Activated CD4-positive, alpha-beta T cell treated with anti-CD3 and anti-CD28 coated beads, Interleukin-2, amount 50 U/mL, for 24 hours (primary cell): ENCODE results near the gene CDC42BPG.

Experiments
- DNase-seq, 2 donors: peaks; one replicate each; pipeline ENCODE4 v3.0.0-alpha.2; 2020; ENCODE audit warnings: low read depth in 1 of 2, low spot score in 1 of 2

Gene CDC42BPG

GRCh38 chr11:64844330-64845128, at the start of gene CDC42BPG:
Gene CDC42BPG (minus strand): TSS chr11:64844653. CDS start chr11:64844569, 84 bp downstream.
- no peak for DNase-seq

GRCh38 chr11:64893194-64894069, 49.0 kb upstream of the CDC42BPG start:
- no peak for DNase-seq

GRCh38 chr11:64892838-64893193, 48.4 kb upstream of the CDC42BPG start:
- no peak for DNase-seq

DNA sequence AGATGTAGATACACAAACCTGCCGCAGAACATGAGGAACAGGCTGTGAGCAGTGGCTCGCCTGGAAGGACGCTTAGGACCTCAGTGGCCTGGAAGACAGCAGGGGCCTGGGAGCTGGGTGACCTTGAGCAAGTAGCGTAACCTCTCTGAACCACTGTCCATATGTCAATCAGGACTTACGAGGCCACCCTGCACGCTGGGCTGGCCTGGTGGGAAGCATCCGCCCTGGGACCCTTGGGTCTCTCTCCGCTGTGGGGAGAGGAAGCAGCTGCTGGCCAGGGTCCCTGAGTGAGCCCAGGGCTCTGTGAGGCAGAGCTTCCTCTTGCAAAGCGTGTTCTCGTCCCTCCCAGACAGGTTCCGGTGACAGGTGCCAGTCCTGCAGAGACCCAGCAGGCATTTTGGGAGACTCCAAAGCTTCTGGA, 48.0 kb upstream of the CDC42BPG start:
- DNase-seq: no peak

- no peak for DNase-seq
These were observed 47.4 kb upstream of the CDC42BPG start for GRCh38 chr11:64891880-64892279.

- DNase-seq: no peak
These were observed 46.9 kb upstream of the CDC42BPG start for GRCh38 chr11:64891215-64891848.

DNA sequence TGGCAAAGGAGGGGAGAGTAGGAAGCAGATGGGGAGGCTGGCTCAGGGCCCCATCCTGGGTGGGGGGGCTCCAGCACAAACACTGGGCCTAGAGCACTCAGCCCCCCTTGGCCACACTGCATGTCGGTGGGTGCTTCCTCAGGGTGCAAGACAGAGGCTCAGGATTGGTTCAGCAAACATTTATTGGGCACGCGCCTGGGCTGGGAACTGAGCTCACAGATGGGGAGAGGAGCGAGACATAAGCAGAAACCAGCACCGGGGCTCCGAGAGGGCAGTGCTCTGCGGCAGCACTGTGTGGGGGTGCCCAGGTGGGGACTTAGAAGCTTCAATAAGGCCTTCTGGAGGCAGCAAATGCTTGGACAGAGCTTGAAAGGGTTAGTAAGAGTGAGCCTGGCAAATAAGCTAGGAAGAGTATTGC, 46.1 kb upstream of the CDC42BPG start:
- no peak for DNase-seq

- no peak for DNase-seq
These were observed 44.5 kb upstream of the CDC42BPG start for GRCh38 chr11:64888729-64889511.

GRCh38 chr11:64888406-64888728, 43.9 kb upstream of the CDC42BPG start:
- no peak for DNase-seq

GRCh38 chr11:64887757-64888405, 43.4 kb upstream of the CDC42BPG start:
- peak; percentile 74 to 77 for DNase-seq

DNA sequence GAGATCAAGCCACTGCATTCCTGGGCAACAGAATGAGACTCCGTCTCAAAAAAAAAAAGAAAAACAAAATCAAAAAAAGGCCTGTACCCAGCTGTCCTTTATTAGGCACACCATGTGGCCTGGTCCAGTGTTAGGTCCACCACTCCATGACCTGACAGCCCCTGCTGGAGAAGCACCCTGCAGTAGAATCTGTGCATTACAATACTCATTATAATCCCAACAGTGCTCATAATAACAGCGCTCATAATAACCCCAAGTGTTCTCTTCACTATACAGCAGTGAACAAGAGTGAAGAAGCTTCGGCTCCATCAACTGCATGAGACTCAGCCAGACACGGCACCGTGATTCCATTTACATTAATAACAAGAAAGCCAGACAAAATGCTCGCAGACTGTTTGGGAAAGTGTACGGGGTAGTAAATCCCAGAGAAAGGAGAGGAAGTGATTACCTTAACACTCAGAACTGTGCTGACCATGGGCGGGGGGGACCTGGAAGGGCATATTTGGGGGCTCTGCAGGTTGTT, 42.8 kb upstream of the CDC42BPG start:
- DNase-seq: no peak

DNA sequence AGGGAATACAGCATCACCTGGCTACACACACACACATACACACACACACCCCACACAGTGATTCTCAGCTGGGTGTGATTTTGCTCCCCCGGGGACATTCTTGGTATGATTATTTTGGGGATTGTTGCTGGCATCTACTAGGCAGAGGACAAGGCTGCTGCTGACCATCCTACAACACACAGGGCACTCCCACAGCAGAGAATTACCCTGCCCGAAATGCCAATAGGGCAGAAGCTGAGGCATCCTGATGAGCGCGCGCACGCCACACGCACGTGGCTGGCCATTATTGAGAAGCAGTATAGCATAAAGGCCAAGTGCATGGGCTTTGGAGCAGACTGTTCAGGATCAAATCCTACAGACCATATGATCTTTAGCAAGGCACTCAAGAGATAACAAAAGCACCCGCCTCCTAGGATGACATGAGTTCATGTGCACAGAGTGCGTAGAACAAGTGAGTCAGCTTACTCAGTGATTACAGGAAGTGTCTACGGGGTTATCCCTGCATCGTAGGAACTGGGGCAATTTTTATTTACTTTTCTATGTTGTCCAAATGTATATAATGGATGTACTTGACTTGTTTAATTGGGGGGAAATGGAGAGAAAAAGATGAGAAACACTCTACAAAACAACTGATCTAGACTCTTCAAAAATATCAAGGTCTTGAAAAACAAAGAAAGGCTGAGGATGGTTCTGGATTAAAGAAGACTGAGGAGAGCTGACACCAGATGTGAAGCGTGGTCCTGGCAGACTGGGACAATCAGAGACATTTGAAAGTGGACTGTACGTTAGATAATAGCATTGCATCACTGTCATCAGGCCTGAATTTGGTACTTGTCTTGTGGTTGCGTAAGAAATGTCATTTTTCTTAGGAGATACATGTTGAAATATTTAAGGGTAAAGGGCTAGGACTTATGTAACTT, 41.2 kb upstream of the CDC42BPG start:
- no peak for DNase-seq

- no peak for DNase-seq
These were observed 39.6 kb upstream of the CDC42BPG start for GRCh38 chr11:64884019-64884418.

- DNase-seq: no peak
These were observed 39.1 kb upstream of the CDC42BPG start for GRCh38 chr11:64883575-64883974.

GRCh38 chr11:64882243-64882642, 37.8 kb upstream of the CDC42BPG start:
- no peak for DNase-seq

GRCh38 chr11:64881476-64881875, 37.0 kb upstream of the CDC42BPG start:
- DNase-seq: no peak

DNA sequence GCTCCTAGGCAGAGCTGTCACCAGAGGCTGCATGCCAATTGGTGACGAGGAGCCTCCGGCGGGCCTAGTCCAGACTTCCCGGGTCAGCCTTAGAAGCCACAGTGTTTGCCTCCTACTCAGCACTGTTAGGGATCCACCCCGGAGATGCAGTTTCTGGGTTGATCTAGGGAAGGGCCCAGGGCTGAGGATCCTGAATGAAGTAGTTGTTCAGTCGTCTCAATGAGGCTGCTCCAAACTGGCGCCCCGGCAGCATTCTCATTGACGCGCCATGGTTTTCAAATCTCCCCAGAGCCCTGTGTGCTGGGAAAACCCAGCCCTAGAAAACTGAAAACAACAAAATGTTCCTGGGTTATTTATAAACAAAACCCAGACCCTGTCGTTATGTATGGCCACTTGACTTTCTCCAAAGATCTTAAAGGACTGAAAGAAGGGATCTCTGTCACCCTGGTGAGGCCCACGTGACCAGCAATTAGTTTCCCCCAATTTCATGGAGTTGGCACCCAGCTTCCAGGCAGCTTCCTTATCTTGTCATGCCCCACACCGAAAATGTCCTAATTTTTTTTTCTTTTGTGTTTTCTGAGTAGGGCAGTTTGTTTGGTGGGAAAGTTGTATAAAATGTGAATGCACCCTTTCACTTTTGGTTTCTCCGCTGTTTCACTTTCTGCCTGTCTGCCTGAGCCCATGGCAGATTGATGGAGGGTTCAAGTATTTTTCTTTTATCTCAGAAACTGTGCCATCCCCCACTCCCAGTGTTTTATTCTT, 36.0 kb upstream of the CDC42BPG start:
- no peak for DNase-seq

DNA sequence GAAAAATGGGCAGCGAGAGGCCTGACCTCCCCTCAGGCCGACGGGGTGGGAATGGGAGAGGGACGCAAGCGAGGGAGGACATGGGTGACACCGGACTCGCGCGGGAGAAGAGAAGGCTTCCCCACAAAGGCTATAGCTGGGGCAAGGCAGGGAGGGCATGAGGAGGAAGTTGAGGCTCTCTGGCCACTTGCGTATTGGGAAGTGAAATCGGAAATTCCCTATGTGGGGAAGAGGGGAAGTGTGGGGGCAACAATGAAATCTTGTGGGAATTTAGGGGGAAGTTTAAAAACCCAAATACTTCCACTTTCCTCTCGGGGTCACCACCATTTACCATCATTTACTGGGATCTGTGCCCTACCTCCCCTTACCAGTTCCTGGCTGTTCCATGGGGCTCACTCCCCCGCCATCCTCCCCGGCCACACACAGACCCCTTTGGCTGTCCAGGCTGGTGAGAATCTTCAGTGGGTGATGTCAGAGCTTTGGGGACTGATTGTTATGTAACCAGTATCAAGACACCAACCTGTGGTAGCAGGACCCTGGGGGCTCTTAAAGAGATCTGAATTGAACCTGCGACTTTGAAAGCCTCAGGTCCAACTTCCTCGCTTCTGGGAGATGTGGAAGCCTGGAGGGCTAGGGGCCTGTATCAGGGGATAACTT, 34.9 kb upstream of the CDC42BPG start:
- no peak for DNase-seq
